OCI-LY7 (cell line): Measurements from ENCODE around the gene PMM2. TPM values are rescaled to one million over a fixed set of nuclear protein-coding genes. Genes with fewer than 3 reads are reported as not detected.

Source experiments
- BruUV-seq: library from RNA; stranded (reverse); fragments of 400-500 nt; replicated peaks from 2 replicates; lab custom pipeline; 2021; lab: Mats Ljungman, UMichigan
- CTCF ChIA-PET: fragments of 300-600 bp; sonication (Branson Sonifier 250); formaldehyde crosslinking; loops from one replicate; lab custom pipeline; 2022; ENCODE audit warnings: antibody characterized with exemption; ENCODE audit not compliant: unreplicated experiment; lab: Charles Lee
- POLR2A ChIA-PET: fragments of 300-600 bp; sonication (Branson Sonifier 250); formaldehyde crosslinking; loops from one replicate; lab custom pipeline; 2022; ENCODE audit warnings: antibody characterized with exemption; lab: Charles Lee
- DNase-seq: peaks from one replicate; pipeline ENCODE4 v3.0.0-alpha.2; 2015; ENCODE audit warnings: low spot score
- H2AFZ ChIP-seq: fragments of 200-600 bp; sonication (generic), shearing (Covaris generic); 2 replicates; pipeline ENCODE4 v1.6.1; 2014; ENCODE audit warnings: mild to moderate bottlenecking, antibody characterized with exemption, low read length, moderate library complexity
- H3K27ac ChIP-seq: fragments of 200-600 bp; sonication (generic); 2 replicates; pipeline ENCODE4 v1.5.1; 2014; ENCODE audit warnings: mixed run types, low read depth, mild to moderate bottlenecking, moderate library complexity, low read length, inconsistent platforms; ENCODE audit not compliant: poor library complexity, severe bottlenecking
- H3K36me3 ChIP-seq: fragments of 200-600 bp; sonication (generic); 2 replicates; pipeline ENCODE4 v1.6.1; 2014; ENCODE audit warnings: mild to moderate bottlenecking, antibody characterized with exemption, low read length, moderate library complexity, mixed read lengths; ENCODE audit not compliant: insufficient read depth
- H3K4me1 ChIP-seq: fragments of 200-600 bp; sonication (generic); 2 replicates; pipeline ENCODE4 v1.5.1; 2014; ENCODE audit warnings: mild to moderate bottlenecking, low read length; ENCODE audit not compliant: insufficient read depth, poor library complexity, severe bottlenecking
- H3K4me2 ChIP-seq: fragments of 200-600 bp; sonication (generic); 2 replicates; pipeline ENCODE4 v1.6.1; 2014; ENCODE audit warnings: mild to moderate bottlenecking, low read length
- H3K4me3 ChIP-seq: fragments of 200-600 bp; sonication (generic); 2 replicates; pipeline ENCODE4 v1.5.1; 2014; ENCODE audit warnings: mild to moderate bottlenecking, low read depth, low read length; ENCODE audit not compliant: poor library complexity, severe bottlenecking
- H3K79me2 ChIP-seq: fragments of 200-600 bp; sonication (generic); 2 replicates; pipeline ENCODE4 v1.6.1; 2016; ENCODE audit warnings: low read depth, mild to moderate bottlenecking, low read length, moderate library complexity, mixed read lengths; ENCODE audit not compliant: insufficient read depth
- H3K9me2 ChIP-seq: fragments of 200-600 bp; sonication (generic); 2 replicates; pipeline ENCODE4 v1.6.1; 2016; ENCODE audit warnings: mild to moderate bottlenecking, low read length, mixed read lengths; ENCODE audit not compliant: insufficient read depth
- H3K9me3 ChIP-seq: fragments of 200-600 bp; sonication (generic); 2 replicates; pipeline ENCODE4 v1.6.1; 2014; ENCODE audit warnings: mild to moderate bottlenecking, mixed run types, low read length, mixed read lengths
- H4K20me1 ChIP-seq: fragments of 200-600 bp; sonication (generic); 2 replicates; pipeline ENCODE4 v1.6.1; 2014; ENCODE audit warnings: mild to moderate bottlenecking, antibody characterized with exemption, low read length, moderate library complexity, mixed read lengths; ENCODE audit not compliant: insufficient read depth
- CTCF ChIP-seq: fragments of 200-600 bp; sonication (generic); conservative IDR thresholded peaks from 2 replicates; pipeline ENCODE4 v1.5.1; 2014; ENCODE audit warnings: mild to moderate bottlenecking, antibody characterized with exemption, low read length, moderate library complexity, mixed read lengths
- EZH2phosphoT487 ChIP-seq: fragments of 200-600 bp; sonication (generic); IDR thresholded peaks from 2 replicates; pipeline ENCODE4 v1.6.1; 2018; ENCODE audit warnings: low read depth, borderline replicate concordance, mild to moderate bottlenecking, mixed run types, antibody characterized with exemption, low read length, moderate library complexity, mixed read lengths
- intact Hi-C: fragments of 100-400 bp; cut with micrococcal nuclease; formaldehyde crosslinking; loops from one replicate; pipeline ENCODE4 v1.10.0; 2022; ENCODE audit not compliant: unreplicated experiment
- total RNA-seq, 2 experiments: library from RNA; depleted of rRNA in 1 of 2; stranded (reverse); fragments of >200 nt in 1 of 2; shearing (Covaris generic) in 1 of 2; gene quantifications; 2 replicates each; pipeline ENCODE4 v1.2.3, GENCODE V29; 2014 to 2022

The PMM2 gene
- total RNA-seq, 2 experiments from 2014 or later = 39.1 to 53.9 TPM

- ChIA-PET POLR2A (interaction anchor here (0.6 kb wide), 1 partner anchor 17 kb away, joined by 5 read pairs; no protein-coding TSS in a partner anchor), CTCF (no interaction called here)
- Histone ChIP-seq H3K27ac (no peak overlapping the region), H3K9me3 (no peaks in the 10 kb centered on the region), H3K4me3 (no peak overlapping the region), H3K79me2 (no peaks in the 10 kb centered on the region), H3K4me2 (no peak overlapping the region), H3K36me3 (peaks cover 24% of the 10 kb centered on the region), H3K9me2 (no peaks in the 10 kb centered on the region), H2AFZ (no peak overlapping the region), H3K4me1 (peaks cover 5% of the 10 kb centered on the region), H4K20me1 (no peaks in the 10 kb centered on the region)
- TF ChIP-seq CTCF = no peak
- TF ChIP-seq EZH2phosphoT487 = no peak
- intact Hi-C loops = no loop called here
- DNase-seq = no peak
- no TSS peak for BruUV-seq
Observed at GRCh38 chr16:8887952-8888560, 90.4 kb downstream of the PMM2 start.

- Histone ChIP-seq H3K4me1 (peaks cover 10% of the 10 kb centered on the region), H3K4me3 (no peak overlapping the region), H2AFZ (no peak overlapping the region), H3K9me3 (no peaks in the 10 kb centered on the region), H3K27ac (no peak overlapping the region), H3K79me2 (no peaks in the 10 kb centered on the region), H3K4me2 (no peak overlapping the region), H3K36me3 (peaks cover 36% of the 10 kb centered on the region), H3K9me2 (no peaks in the 10 kb centered on the region), H4K20me1 (no peaks in the 10 kb centered on the region)
- intact Hi-C loops = no loop called here
- ChIA-PET POLR2A (no interaction called here), CTCF (no interaction called here)
- no peak for TF ChIP-seq CTCF
- TF ChIP-seq EZH2phosphoT487 = no peak
- no TSS peak for BruUV-seq
- no peak for DNase-seq
Observed at GRCh38 chr16:8888951-8889892, 91.6 kb downstream of the PMM2 start.
